ENCODE results near the gene LMNA.
"Not testable (repeated sequence)": the region's sequence is repeated elsewhere in the genome, so short reads cannot be mapped to it uniquely, and the experiment has no call there.

The LMNA gene

DNA sequence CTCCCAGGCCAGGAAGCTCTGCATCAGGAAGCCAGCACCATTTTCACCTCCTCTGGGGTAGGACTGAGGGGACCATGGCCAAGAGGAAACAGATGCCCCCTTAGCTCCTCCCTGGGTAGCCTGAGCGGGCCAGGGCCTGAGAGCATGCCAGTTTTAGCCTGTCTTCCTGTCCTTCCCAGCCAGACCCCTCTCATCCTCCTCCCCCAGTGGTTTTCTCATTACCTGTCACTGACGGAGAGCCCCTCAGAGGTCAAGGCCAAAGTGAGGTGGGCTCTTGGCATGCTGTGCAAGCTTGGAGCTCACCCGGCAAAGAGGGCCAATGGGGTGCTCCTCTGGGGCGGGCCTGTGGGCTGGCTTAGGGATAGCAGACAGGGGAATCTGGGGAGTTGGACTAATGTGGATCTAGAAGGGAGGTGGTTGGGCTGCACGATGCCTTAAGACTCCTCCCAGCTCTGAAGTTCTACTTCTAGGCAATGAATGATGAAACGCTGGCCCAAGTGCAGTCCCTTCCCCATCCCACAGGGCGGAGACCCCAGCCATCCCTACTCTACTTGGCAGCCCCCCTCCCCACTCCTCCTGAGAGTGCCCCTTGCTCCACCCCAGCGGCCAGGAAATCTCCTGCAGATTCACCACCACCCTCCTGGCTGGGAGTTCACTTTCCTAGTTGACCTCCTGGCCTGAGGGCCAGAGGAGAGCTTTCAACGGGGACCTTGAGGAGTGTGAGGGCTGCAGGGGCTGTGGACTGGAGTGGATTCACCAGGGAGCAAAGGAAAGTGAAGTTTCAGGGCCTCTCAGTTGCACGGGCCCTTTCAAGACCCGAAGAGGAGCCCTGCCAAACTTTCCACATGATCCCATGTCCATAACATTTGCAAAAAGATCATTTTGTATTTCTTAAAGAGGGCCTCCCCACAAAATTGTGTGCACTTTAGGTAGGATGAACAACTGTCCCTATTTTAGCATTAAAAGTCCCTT lies 9.4 kb upstream of the LMNA start:
- DNase-seq (ENCODE audit: low spot score) = no peak

- DNase-seq (ENCODE audit: low spot score) = no peak
These were observed 7.7 kb upstream of the LMNA start for GRCh38 chr1:156106624-156107488.

GRCh38 chr1:156108057-156108456 lies 6.5 kb upstream of the LMNA start:
- DNase-seq (ENCODE audit: low spot score) = no peak

DNA sequence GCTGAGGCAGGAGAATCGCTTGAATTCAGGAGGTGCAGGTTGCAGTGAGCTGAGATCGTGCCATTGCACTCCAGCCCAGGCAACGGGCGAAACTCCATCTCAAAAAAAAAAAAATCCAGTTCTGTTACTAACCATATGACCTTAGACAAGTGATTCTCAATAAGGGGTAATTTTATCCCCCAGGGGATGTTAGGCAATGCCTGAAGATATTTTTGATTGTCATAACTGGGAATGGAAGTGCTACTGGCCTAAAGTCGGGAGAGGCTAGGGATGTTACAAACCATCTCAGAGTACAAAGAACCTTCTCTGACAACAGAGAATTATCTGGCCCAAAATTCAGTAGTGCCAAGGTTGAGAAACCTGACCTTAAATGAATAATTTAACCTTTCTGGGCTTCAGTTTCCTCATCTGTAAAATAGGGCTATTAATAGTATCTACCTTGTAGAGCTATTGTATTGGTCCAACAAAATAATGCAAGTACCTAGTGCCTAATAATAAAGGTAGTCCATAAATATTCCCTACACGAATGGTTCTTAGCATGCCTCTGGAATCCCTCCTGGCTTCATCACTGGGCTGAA lies 5.8 kb upstream of the LMNA start:
- DNase-seq (ENCODE audit: low spot score) = no peak

DNA sequence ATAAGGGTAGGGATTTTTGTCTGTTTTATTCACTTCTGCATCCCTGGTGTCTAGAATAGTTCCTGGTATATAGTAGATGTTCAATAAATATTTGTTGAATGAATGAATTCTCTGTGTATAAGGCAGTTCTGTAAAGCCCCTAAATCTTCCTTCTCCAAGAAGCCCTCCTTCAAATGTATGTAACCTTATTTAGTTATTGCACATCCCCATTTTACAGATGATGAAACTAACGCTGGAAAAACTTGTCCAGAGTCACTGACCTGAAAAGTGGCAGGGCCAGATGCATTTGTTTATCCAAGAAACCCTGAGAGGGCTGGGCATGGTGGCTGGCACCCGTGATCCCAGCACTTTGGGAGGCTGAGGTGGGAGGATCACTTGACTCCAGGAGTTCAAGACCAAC lies 4.3 kb upstream of the LMNA start:
- DNase-seq (ENCODE audit: low spot score) = no peak

DNA sequence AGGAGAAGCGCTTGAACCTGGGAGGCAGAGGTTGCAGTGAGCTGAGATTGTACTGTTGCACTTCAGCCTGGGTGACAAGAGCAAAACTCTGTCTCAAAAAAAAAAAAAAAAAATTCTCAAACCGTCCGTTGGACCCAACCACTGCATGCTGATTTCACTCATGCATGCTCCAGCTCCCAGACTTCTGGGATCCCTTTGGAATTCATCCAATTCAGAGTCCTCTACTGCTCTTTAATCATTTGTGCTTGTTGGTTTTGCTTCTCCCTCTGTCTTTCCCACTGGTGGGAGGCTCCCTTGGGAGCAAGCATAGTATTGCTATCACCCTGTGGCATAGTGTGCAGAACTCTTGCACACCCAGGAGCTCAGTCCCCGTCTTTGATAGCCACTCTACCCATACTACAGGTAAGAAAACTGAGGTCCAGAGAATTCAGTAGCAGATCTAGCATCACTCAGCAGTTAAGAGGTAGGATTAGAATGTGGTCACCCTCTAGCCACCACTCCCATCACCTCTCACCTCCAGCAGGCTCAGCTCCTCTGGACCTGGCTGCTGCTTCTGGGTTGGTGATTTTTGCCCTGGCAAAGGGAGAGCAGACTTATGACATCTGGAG lies 3.1 kb upstream of the LMNA start:
- no peak for DNase-seq (ENCODE audit: low spot score)

- DNase-seq (ENCODE audit: low spot score) = no peak
These were observed 2.0 kb upstream of the LMNA start for GRCh38 chr1:156112276-156113137.

- no peak for DNase-seq (ENCODE audit: low spot score)
These were observed 1.1 kb upstream of the LMNA start for GRCh38 chr1:156113282-156113950.

DNA sequence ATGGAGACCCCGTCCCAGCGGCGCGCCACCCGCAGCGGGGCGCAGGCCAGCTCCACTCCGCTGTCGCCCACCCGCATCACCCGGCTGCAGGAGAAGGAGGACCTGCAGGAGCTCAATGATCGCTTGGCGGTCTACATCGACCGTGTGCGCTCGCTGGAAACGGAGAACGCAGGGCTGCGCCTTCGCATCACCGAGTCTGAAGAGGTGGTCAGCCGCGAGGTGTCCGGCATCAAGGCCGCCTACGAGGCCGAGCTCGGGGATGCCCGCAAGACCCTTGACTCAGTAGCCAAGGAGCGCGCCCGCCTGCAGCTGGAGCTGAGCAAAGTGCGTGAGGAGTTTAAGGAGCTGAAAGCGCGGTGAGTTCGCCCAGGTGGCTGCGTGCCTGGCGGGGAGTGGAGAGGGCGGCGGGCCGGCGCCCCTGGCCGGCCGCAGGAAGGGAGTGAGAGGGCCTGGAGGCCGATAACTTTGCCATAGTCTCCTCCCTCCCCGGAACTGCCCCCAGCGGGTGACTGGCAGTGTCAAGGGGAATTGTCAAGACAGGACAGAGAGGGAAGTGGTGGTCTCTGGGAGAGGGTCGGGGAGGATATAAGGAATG lies 505 bp downstream of the LMNA start:
- DNase-seq (ENCODE audit: low spot score) = no peak

GRCh38 chr1:156115514-156116374 lies 1.2 kb downstream of the LMNA start:
- DNase-seq (ENCODE audit: low spot score) = no peak

DNA sequence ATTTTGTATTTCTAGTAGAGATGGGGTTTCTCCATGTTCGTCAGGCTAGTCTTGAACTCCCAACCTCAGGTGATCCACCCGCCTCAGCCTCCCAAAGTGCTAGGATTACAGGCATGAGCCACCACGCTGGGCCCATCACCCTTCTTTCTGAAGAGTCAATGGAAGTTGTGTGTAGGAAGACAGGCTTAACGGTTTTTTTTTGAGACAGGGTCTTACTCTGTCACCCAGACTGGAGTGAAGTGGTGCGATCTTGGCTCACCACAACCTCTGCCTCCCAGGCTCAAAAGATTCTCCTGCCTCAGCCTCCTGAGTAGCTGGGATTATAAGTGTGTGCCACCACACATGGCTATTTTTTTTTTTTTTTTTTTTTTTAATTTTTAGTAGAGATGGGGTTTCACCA lies 2.2 kb downstream of the LMNA start:
- DNase-seq (ENCODE audit: low spot score) = not testable (repeated sequence)

DNA sequence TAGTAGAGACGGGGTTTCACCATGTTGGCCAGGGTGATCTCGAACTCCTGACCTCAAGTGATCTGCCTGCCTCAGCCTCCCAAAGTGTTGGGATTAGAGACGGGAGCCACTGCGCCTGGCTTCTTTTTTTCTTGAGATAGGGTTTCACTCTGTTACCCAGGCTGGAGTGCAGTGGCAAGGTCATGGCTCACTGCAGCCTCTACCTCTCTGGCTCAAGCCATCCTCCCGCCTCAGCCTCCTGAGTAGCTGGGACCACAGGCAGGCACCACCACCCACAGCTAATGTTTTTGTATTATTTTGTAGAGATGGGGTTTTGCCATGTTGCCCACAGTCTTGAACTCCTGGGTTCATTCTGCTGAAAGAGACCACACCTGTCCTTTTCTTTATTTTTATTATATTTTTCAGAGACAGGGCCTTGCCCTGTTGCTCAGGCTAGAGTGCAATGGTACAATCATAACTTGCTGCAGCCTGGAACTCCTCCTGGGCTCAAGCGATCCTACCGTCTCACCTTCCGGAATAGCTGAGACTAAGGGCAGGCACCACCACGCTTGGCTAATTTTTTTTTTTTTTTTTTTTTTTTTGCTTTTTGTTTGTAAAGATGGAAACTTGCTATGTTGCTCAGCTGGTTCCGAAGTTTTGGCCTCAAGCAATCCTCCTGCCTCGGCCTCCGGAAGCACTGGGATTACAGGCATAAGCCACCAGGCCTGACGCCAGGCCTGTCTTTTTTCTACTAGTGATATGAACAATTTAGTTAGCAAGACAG lies 3.1 kb downstream of the LMNA start:
- DNase-seq (ENCODE audit: low spot score) = no peak

GRCh38 chr1:156118177-156118868 lies 3.8 kb downstream of the LMNA start:
- no peak for DNase-seq (ENCODE audit: low spot score)

DNA sequence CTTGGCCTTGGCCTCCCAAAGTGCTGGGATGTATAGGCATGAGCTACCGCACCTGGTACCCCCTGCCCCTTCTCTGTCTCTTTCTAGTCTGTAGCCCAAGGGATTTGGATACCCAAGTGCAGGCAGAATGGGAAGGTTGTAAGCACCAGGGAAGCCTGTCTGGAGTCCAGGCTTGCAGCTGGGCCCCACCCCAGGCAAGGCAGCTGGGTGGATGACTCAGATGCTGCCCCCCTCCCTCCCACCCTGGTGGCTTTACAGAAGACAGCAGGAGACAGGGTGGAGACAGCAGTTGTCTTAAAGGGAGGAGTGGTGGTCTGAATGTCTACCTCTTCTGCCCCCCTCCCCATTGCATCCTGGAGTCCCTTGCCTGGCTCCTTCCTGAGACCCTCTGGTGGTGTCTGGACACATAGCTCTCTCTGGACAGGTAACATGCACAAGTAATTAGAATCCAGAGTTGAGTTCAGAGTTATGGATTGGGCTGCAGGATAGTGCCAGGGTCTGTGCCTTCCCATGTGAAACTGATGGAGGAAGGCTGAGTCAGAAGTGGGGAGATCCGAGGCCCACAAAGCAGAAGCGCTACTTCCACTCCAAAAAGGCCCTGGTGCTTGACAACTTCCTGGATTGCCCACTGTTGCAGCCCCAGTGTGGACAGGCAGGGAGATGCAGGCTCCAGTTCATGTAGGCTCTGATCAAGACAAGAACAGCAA lies 5.1 kb downstream of the LMNA start:
- peak; percentile 70 for DNase-seq (ENCODE audit: low spot score)

GRCh38 chr1:156120318-156120717 lies 5.8 kb downstream of the LMNA start:
- DNase-seq (ENCODE audit: low spot score) = no peak

GRCh38 chr1:156121005-156121404 lies 6.5 kb downstream of the LMNA start:
- not testable (repeated sequence) for DNase-seq (ENCODE audit: low spot score)

DNA sequence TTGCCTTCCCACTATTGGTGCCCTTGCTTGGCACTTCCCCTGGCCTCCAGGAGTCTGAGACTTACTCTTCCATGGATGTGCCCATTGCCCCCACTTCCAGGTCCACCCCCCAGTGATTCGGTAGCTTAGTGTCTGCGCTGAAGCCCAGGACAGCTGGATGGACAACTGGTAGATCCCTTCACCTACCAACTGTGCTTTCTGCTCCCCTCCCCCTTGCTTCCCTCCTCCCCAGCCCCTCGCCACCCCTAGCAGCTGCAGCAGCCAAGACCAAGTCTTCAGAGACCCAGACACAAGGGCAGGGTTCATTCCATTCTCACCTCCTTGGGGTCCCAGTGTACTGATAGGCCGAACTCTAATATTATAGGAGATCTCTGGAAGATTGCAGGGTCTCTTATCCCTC lies 6.9 kb downstream of the LMNA start:
- no peak for DNase-seq (ENCODE audit: low spot score)
